ENCODE data around the gene BRD1. TPM values are rescaled to one million over a fixed set of nuclear protein-coding genes. Genes with fewer than 3 reads are reported as not detected.

BRD1 gene
- total and polyA plus RNA-seq, 7 experiments from 2014 or later: 2.8 to 130 (median 84.5) TPM

- ATAC-seq (no peak), DNase-seq (peak in 1 of 9 donors; percentile 14)
- Mint-ChIP-seq H3K36me3 (peaks cover 0 to 14% (median 7%) of the 10 kb centered on the region in 5 donors), H3K4me1 (no peaks in the 10 kb centered on the region), H3K9me3 (peaks cover 9 to 38% (median 32%) of the 10 kb centered on the region in 11 donors), H3K27me3 (peaks cover 0 to 11% (median 0%) of the 10 kb centered on the region in 5 donors), H3K27ac (no peak overlapping the region), H3K4me3 (no peak overlapping the region)
- Histone ChIP-seq H3K9me3 (ENCODE audit: control insufficient read depth in 2 of 3, low read length in 3 of 3) (peaks cover 0 to 30% (median 0%) of the 10 kb centered on the region in 3 experiments), H3K4me1 (ENCODE audit: control insufficient read depth in 2 of 2, insufficient read depth in 2 of 2, low read length in 2 of 2) (no peaks in the 10 kb centered on the region), H3K27ac (ENCODE audit: low read depth, low read length) (no peak overlapping the region), H3K4me3 (ENCODE audit: low read length) (no peak overlapping the region), H3K36me3 (ENCODE audit: control insufficient read depth in 2 of 3, insufficient read depth in 3 of 3, low read length in 3 of 3) (no peaks in the 10 kb centered on the region), H3K27me3 (ENCODE audit: control insufficient read depth in 2 of 2, insufficient read depth in 2 of 2, low read length in 2 of 2) (no peaks in the 10 kb centered on the region)
- POLR2A ChIA-PET: no interaction called here
- intact Hi-C loops (cut with micrococcal nuclease): no loop called here
- CTCF ChIA-PET: no interaction called here
Measured at GRCh38 chr22:49749227-49749626, 78.4 kb downstream of the BRD1 start.

- H3K36me3 Mint-ChIP-seq: peaks cover 2 to 14% (median 7%) of the 10 kb centered on the region in 5 donors
- Histone ChIP-seq H3K27me3 (ENCODE audit: control insufficient read depth in 2 of 2, insufficient read depth in 2 of 2, low read length in 2 of 2) (no peaks in the 10 kb centered on the region), H3K27ac (ENCODE audit: low read depth, low read length) (no peak overlapping the region), H3K36me3 (ENCODE audit: control insufficient read depth in 2 of 3, insufficient read depth in 3 of 3, low read length in 3 of 3) (no peaks in the 10 kb centered on the region), H3K4me1 (ENCODE audit: control insufficient read depth in 2 of 2, insufficient read depth in 2 of 2, low read length in 2 of 2) (no peaks in the 10 kb centered on the region), H3K4me3 (ENCODE audit: low read length) (no peak overlapping the region), H3K9me3 (ENCODE audit: control insufficient read depth in 2 of 3, low read length in 3 of 3) (peaks cover 0 to 30% (median 0%) of the 10 kb centered on the region in 3 experiments)
- DNase-seq: no peak
- CTCF ChIA-PET: no interaction called here
- ATAC-seq: no peak
- intact Hi-C loops (cut with micrococcal nuclease): no loop called here
- H3K27ac Mint-ChIP-seq: no peak overlapping the region
- H3K9me3 Mint-ChIP-seq: peaks cover 9 to 45% (median 35%) of the 10 kb centered on the region in 11 donors
- H3K27me3 Mint-ChIP-seq: peaks cover 0 to 18% (median 4%) of the 10 kb centered on the region in 5 donors
- POLR2A ChIA-PET: no interaction called here
- H3K4me1 Mint-ChIP-seq: no peaks in the 10 kb centered on the region
- H3K4me3 Mint-ChIP-seq: no peak overlapping the region
Measured at GRCh38 chr22:49748514-49748913, 79.2 kb downstream of the BRD1 start.

DNA sequence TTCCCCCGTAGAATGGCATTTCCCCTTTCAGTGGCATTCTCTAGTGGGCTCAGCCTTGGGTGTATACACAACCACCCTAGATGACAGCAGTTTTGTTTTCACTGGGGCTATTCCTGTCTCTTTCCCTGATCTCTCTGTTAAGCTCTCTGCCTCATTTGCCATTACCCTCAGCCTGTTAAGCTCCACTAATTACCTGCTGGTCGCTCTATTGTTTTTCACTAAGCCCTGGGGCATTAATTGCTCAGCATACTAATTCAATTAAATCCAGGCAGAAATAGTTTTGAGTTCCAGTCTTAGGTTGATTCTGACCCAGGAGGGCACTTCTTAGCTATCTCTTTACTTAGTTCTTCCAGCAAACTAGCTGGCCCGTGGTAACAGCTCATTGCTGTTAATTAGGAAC is 80.0 kb downstream of the BRD1 start:
- ChIA-PET CTCF (interaction anchor here (0.6 kb wide), 1 partner anchor 576 kb away, joined by 5 read pairs; no protein-coding TSS in a partner anchor), POLR2A (no interaction called here)
- intact Hi-C loops (cut with micrococcal nuclease): no loop called here
- Mint-ChIP-seq H3K4me1 (no peaks in the 10 kb centered on the region), H3K4me3 (no peak overlapping the region), H3K27ac (no peak overlapping the region), H3K27me3 (peaks cover 0 to 24% (median 12%) of the 10 kb centered on the region in 5 donors), H3K36me3 (peaks cover 2 to 14% (median 7%) of the 10 kb centered on the region in 5 donors), H3K9me3 (peaks cover 9 to 53% (median 36%) of the 10 kb centered on the region in 11 donors)
- peaks cover 0 to 30% (median 0%) of the 10 kb centered on the region in 3 experiments for H3K9me3 ChIP-seq (ENCODE audit: control insufficient read depth in 2 of 3, low read length in 3 of 3)
- H3K27ac ChIP-seq (ENCODE audit: low read depth, low read length): no peak overlapping the region
- no peaks in the 10 kb centered on the region for H3K4me1 ChIP-seq (ENCODE audit: control insufficient read depth in 2 of 2, insufficient read depth in 2 of 2, low read length in 2 of 2)
- DNase-seq: no peak
- ATAC-seq: no peak
- H3K4me3 ChIP-seq (ENCODE audit: low read length): no peak overlapping the region
- H3K27me3 ChIP-seq (ENCODE audit: control insufficient read depth in 2 of 2, insufficient read depth in 2 of 2, low read length in 2 of 2): no peaks in the 10 kb centered on the region
- H3K36me3 ChIP-seq (ENCODE audit: control insufficient read depth in 2 of 3, insufficient read depth in 3 of 3, low read length in 3 of 3): no peaks in the 10 kb centered on the region

- H3K9me3 Mint-ChIP-seq: peaks cover 9 to 56% (median 38%) of the 10 kb centered on the region in 11 donors
- Histone ChIP-seq H3K9me3 (ENCODE audit: control insufficient read depth in 2 of 3, low read length in 3 of 3) (peaks cover 0 to 30% (median 0%) of the 10 kb centered on the region in 3 experiments), H3K27me3 (ENCODE audit: control insufficient read depth in 2 of 2, insufficient read depth in 2 of 2, low read length in 2 of 2) (no peaks in the 10 kb centered on the region), H3K27ac (ENCODE audit: low read depth, low read length) (no peak overlapping the region), H3K4me3 (ENCODE audit: low read length) (no peak overlapping the region), H3K36me3 (ENCODE audit: control insufficient read depth in 2 of 3, insufficient read depth in 3 of 3, low read length in 3 of 3) (no peaks in the 10 kb centered on the region), H3K4me1 (ENCODE audit: control insufficient read depth in 2 of 2, insufficient read depth in 2 of 2, low read length in 2 of 2) (no peaks in the 10 kb centered on the region)
- H3K27ac Mint-ChIP-seq: no peak overlapping the region
- no peaks in the 10 kb centered on the region for H3K4me1 Mint-ChIP-seq
- intact Hi-C loops (cut with micrococcal nuclease): no loop called here
- H3K36me3 Mint-ChIP-seq: peaks cover 2 to 14% (median 7%) of the 10 kb centered on the region in 5 donors
- H3K4me3 Mint-ChIP-seq: no peak overlapping the region
- POLR2A ChIA-PET: no interaction called here
- CTCF ChIA-PET: interaction anchor here (0.6 kb wide), 1 partner anchor 576 kb away, joined by 5 read pairs; no protein-coding TSS in a partner anchor
- no peak for ATAC-seq
- no peak for DNase-seq
- peaks cover 0 to 25% (median 16%) of the 10 kb centered on the region in 5 donors for H3K27me3 Mint-ChIP-seq
Measured at GRCh38 chr22:49747130-49747529, 80.5 kb downstream of the BRD1 start.

DNA sequence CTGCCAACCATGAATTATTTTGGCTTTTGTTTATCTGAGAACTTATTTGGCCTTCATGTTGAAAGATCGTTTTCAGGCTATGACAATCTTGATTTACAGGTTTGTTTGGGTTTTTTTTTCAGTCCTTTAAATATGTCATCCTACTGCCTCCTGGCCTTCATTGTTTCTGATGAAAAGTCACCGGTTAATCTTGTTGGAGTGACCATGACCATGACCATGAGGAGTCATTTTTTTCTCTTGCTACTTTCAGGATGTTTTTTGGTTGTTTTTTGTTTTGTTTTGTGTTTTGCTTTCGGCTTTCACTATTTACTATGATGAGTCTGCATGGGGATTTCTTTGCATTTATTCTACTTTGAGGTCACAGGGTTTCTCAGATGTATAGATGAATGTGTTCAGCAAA is 81.6 kb downstream of the BRD1 start:
- H3K36me3 ChIP-seq (ENCODE audit: control insufficient read depth in 2 of 3, insufficient read depth in 3 of 3, low read length in 3 of 3): no peaks in the 10 kb centered on the region
- H3K27ac ChIP-seq (ENCODE audit: low read depth, low read length): no peak overlapping the region
- peaks cover 0 to 25% (median 23%) of the 10 kb centered on the region in 5 donors for H3K27me3 Mint-ChIP-seq
- H3K36me3 Mint-ChIP-seq: peaks cover 2 to 14% (median 7%) of the 10 kb centered on the region in 5 donors
- no peak overlapping the region for H3K4me3 Mint-ChIP-seq
- intact Hi-C loops (cut with micrococcal nuclease): no loop called here
- no peak overlapping the region for H3K27ac Mint-ChIP-seq
- H3K9me3 ChIP-seq (ENCODE audit: control insufficient read depth in 2 of 3, low read length in 3 of 3): peaks cover 0 to 30% (median 0%) of the 10 kb centered on the region in 3 experiments
- DNase-seq (no peak), ATAC-seq (no peak)
- POLR2A ChIA-PET: no interaction called here
- CTCF ChIA-PET: no interaction called here
- no peaks in the 10 kb centered on the region for H3K4me1 ChIP-seq (ENCODE audit: control insufficient read depth in 2 of 2, insufficient read depth in 2 of 2, low read length in 2 of 2)
- H3K27me3 ChIP-seq (ENCODE audit: control insufficient read depth in 2 of 2, insufficient read depth in 2 of 2, low read length in 2 of 2): no peaks in the 10 kb centered on the region
- no peaks in the 10 kb centered on the region for H3K4me1 Mint-ChIP-seq
- H3K4me3 ChIP-seq (ENCODE audit: low read length): no peak overlapping the region
- H3K9me3 Mint-ChIP-seq: peaks cover 9 to 56% (median 38%) of the 10 kb centered on the region in 11 donors

GRCh38 chr22:49740242-49740641 is 87.4 kb downstream of the BRD1 start:
- no peak for DNase-seq
- H3K4me3 ChIP-seq (ENCODE audit: low read length): no peak overlapping the region
- peaks cover 12 to 50% (median 40%) of the 10 kb centered on the region in 5 donors for H3K27me3 Mint-ChIP-seq
- H3K4me1 ChIP-seq (ENCODE audit: control insufficient read depth in 2 of 2, insufficient read depth in 2 of 2, low read length in 2 of 2): no peaks in the 10 kb centered on the region
- H3K9me3 Mint-ChIP-seq: peaks cover 5 to 55% (median 19%) of the 10 kb centered on the region in 11 donors
- peaks cover 0 to 4% (median 0%) of the 10 kb centered on the region in 3 experiments for H3K9me3 ChIP-seq (ENCODE audit: control insufficient read depth in 2 of 3, low read length in 3 of 3)
- ChIA-PET POLR2A (no interaction called here), CTCF (no interaction called here)
- intact Hi-C loops (cut with micrococcal nuclease): no loop called here
- no peak overlapping the region for H3K4me3 Mint-ChIP-seq
- no peaks in the 10 kb centered on the region for H3K27me3 ChIP-seq (ENCODE audit: control insufficient read depth in 2 of 2, insufficient read depth in 2 of 2, low read length in 2 of 2)
- no peak overlapping the region for H3K27ac Mint-ChIP-seq
- ATAC-seq: no peak
- peaks cover 0 to 16% (median 3%) of the 10 kb centered on the region in 5 donors for H3K36me3 Mint-ChIP-seq
- no peaks in the 10 kb centered on the region for H3K4me1 Mint-ChIP-seq
- no peaks in the 10 kb centered on the region for H3K36me3 ChIP-seq (ENCODE audit: control insufficient read depth in 2 of 3, insufficient read depth in 3 of 3, low read length in 3 of 3)
- H3K27ac ChIP-seq (ENCODE audit: low read depth, low read length): no peak overlapping the region

- no peak overlapping the region for H3K4me3 ChIP-seq (ENCODE audit: low read length)
- H3K4me1 ChIP-seq (ENCODE audit: control insufficient read depth in 2 of 2, insufficient read depth in 2 of 2, low read length in 2 of 2): no peaks in the 10 kb centered on the region
- Mint-ChIP-seq H3K4me3 (no peak overlapping the region), H3K27me3 (peaks cover 12 to 58% (median 40%) of the 10 kb centered on the region in 5 donors), H3K4me1 (peaks cover 0 to 5% (median under 1%) of the 10 kb centered on the region in 7 donors), H3K27ac (no peak overlapping the region), H3K9me3 (peaks cover 2 to 44% (median 13%) of the 10 kb centered on the region in 11 donors), H3K36me3 (peaks cover 0 to 16% (median 3%) of the 10 kb centered on the region in 5 donors)
- H3K27ac ChIP-seq (ENCODE audit: low read depth, low read length): no peak overlapping the region
- CTCF ChIA-PET: no interaction called here
- H3K9me3 ChIP-seq (ENCODE audit: control insufficient read depth in 2 of 3, low read length in 3 of 3): no peaks in the 10 kb centered on the region
- H3K27me3 ChIP-seq (ENCODE audit: control insufficient read depth in 2 of 2, insufficient read depth in 2 of 2, low read length in 2 of 2): no peaks in the 10 kb centered on the region
- ATAC-seq: no peak
- H3K36me3 ChIP-seq (ENCODE audit: control insufficient read depth in 2 of 3, insufficient read depth in 3 of 3, low read length in 3 of 3): no peaks in the 10 kb centered on the region
- DNase-seq: no peak
- intact Hi-C loops (cut with micrococcal nuclease): no loop called here
- POLR2A ChIA-PET: no interaction called here
Measured at GRCh38 chr22:49739138-49739537, 88.5 kb downstream of the BRD1 start.
